ENCODE results near the gene RGSL1.

- no peak for TF ChIP-seq CTCF (IDR thresholded peaks at IDR 0.05)
- no peak for TF ChIP-seq EP300 (IDR thresholded peaks at IDR 0.05)
- no peak for TF ChIP-seq POLR2A (IDR thresholded peaks at IDR 0.05)
Measured at GRCh38 chr1:182495002-182495401, 45.1 kb downstream of the RGSL1 start.
